HG03097 (cell line): ENCODE measurements around the gene ZER1.
A peak's percentile ranks its signal among the peaks of the same experiment; 100 is the strongest.
"Not testable (repeated sequence)": the region's sequence is repeated elsewhere in the genome, so short reads cannot be mapped to it uniquely, and the experiment has no call there.

Experiments used
- ATAC-seq: cut with Tn5 transposase; IDR thresholded peaks from one replicate; pipeline ENCODE4 v1.9.1; 2021; ENCODE audit not compliant: unreplicated experiment, low FRiP score

ZER1 gene

GRCh38 chr9:128771745-128772519 is at the start of gene ZER1:
Gene ZER1, minus strand, starts transcription at chr9:128771927. Its CDS starts 16,362 bp downstream, at chr9:128755565.
- peak; percentile 88 for ATAC-seq

GRCh38 chr9:128820665-128821583 is 49.2 kb upstream of the ZER1 start:
- no peak for ATAC-seq

- ATAC-seq, result no peak
These were observed 48.3 kb upstream of the ZER1 start for GRCh38 chr9:128819716-128820664.

GRCh38 chr9:128818839-128819715 is 47.4 kb upstream of the ZER1 start:
- peak; percentile 21 for ATAC-seq

- ATAC-seq, result peak; percentile 73
These were observed 46.5 kb upstream of the ZER1 start, which contains the start of gene ENDOG for GRCh38 chr9:128818099-128818838. Gene ENDOG, plus strand, starts transcription at chr9:128818500. Its CDS starts 185 bp downstream, at chr9:128818685.

GRCh38 chr9:128810873-128811272 is 39.1 kb upstream of the ZER1 start:
- no peak for ATAC-seq

- no peak for ATAC-seq
These were observed 38.1 kb upstream of the ZER1 start for GRCh38 chr9:128809831-128810230.

GRCh38 chr9:128809036-128809599 is 37.4 kb upstream of the ZER1 start:
- no peak for ATAC-seq

- ATAC-seq, result no peak
These were observed 36.8 kb upstream of the ZER1 start for GRCh38 chr9:128808543-128808942.

- ATAC-seq, result no peak
These were observed 36.1 kb upstream of the ZER1 start for GRCh38 chr9:128807827-128808226.

- ATAC-seq, result no peak
These were observed 33.9 kb upstream of the ZER1 start for GRCh38 chr9:128805661-128806060.

- no peak for ATAC-seq
These were observed 30.8 kb upstream of the ZER1 start for GRCh38 chr9:128802482-128802881.

- no peak for ATAC-seq
These were observed 28.3 kb upstream of the ZER1 start for GRCh38 chr9:128800061-128800460.

- no peak for ATAC-seq
These were observed 27.2 kb upstream of the ZER1 start for GRCh38 chr9:128798896-128799295.

- ATAC-seq, result not testable (repeated sequence)
These were observed 23.2 kb upstream of the ZER1 start for GRCh38 chr9:128794961-128795360.

GRCh38 chr9:128792978-128793686 is 21.4 kb upstream of the ZER1 start:
- no peak for ATAC-seq

- no peak for ATAC-seq
These were observed 20.4 kb upstream of the ZER1 start for GRCh38 chr9:128792134-128792533.

- ATAC-seq, result no peak
These were observed 18.8 kb upstream of the ZER1 start for GRCh38 chr9:128790536-128790935.
